A673 (cell line): ENCODE measurements around the gene RSPH10B. TPM values are rescaled to one million over a fixed set of nuclear protein-coding genes. Genes with fewer than 3 reads are reported as not detected.
"Not testable (repeated sequence)": the region's sequence is repeated elsewhere in the genome, so short reads cannot be mapped to it uniquely, and the experiment has no call there.

Source experiments
- BruUV-seq: library from RNA; stranded (reverse); fragments of 400-500 nt; replicated peaks from 2 replicates; lab custom pipeline; 2021; lab: Mats Ljungman, UMichigan
- CTCF ChIA-PET: fragments of 300-600 bp; sonication (Branson Sonifier 250); formaldehyde crosslinking; loops from one replicate; lab custom pipeline; 2022; ENCODE audit warnings: antibody characterized with exemption; lab: Charles Lee
- POLR2A ChIA-PET: fragments of 300-600 bp; sonication (Branson Sonifier 250); formaldehyde crosslinking; loops from one replicate; lab custom pipeline; 2022; ENCODE audit warnings: antibody characterized with exemption; ENCODE audit not compliant: low non-redundant PET; lab: Charles Lee
- DNase-seq: peaks from one replicate; pipeline ENCODE4 v3.0.0-alpha.2; 2015; ENCODE audit warnings: low spot score
- H3K27ac ChIP-seq: fragments of 200-600 bp; sonication (generic); 2 replicates; pipeline ENCODE4 v1.5.1; 2016; ENCODE audit warnings: mixed run types, low read depth, mild to moderate bottlenecking, mixed read lengths, antibody characterized with exemption, low read length; ENCODE audit not compliant: poor library complexity, severe bottlenecking
- H3K27me3 ChIP-seq: fragments of 200-600 bp; sonication (generic); replicated peaks from 2 replicates; pipeline ENCODE4 v1.6.1; 2017; ENCODE audit warnings: mixed run types, low read depth, mild to moderate bottlenecking, mixed read lengths, antibody characterized with exemption, low read length; ENCODE audit not compliant: insufficient read depth, poor library complexity
- H3K36me3 ChIP-seq: fragments of 200-600 bp; sonication (generic); 2 replicates; pipeline ENCODE4 v1.6.1; 2016; ENCODE audit warnings: mixed run types, mild to moderate bottlenecking, mixed read lengths, antibody characterized with exemption, low read length; ENCODE audit not compliant: insufficient read depth, poor library complexity, severe bottlenecking
- H3K4me1 ChIP-seq: fragments of 200-600 bp; sonication (generic); 2 replicates; pipeline ENCODE4 v1.6.1; 2017; ENCODE audit warnings: mixed run types, mild to moderate bottlenecking, mixed read lengths, antibody characterized with exemption, low read length; ENCODE audit not compliant: insufficient read depth, poor library complexity, severe bottlenecking
- H3K4me3 ChIP-seq: fragments of 200-600 bp; sonication (generic); 2 replicates; pipeline ENCODE4 v1.5.1; 2016; ENCODE audit warnings: low read depth, mixed run types, mild to moderate bottlenecking, mixed read lengths, low read length; ENCODE audit not compliant: poor library complexity, severe bottlenecking
- H3K9me3 ChIP-seq: fragments of 200-600 bp; sonication (generic); 2 replicates; pipeline ENCODE4 v1.6.1; 2016; ENCODE audit warnings: mixed run types, low read depth, mild to moderate bottlenecking, mixed read lengths, antibody characterized with exemption, low read length; ENCODE audit not compliant: poor library complexity, severe bottlenecking
- intact Hi-C: fragments of 100-400 bp; cut with micrococcal nuclease; formaldehyde crosslinking; loops from one replicate; pipeline ENCODE4 v1.10.0; 2022; ENCODE audit not compliant: unreplicated experiment
- total RNA-seq: library from RNA; stranded (reverse); gene quantifications from 2 replicates; pipeline ENCODE4 v1.2.3, GENCODE V29; 2021
- TF ChIP-seq, protein P1 (sequence below): fragments of 300-800, 200-600 bp; sonication (generic); conservative IDR thresholded peaks from 2 replicates; pipeline ENCODE4 v1.5.1; 2017; ENCODE audit warnings: low read depth, mild to moderate bottlenecking, antibody characterized with exemption, low read length, moderate library complexity, mixed read lengths

Gene RSPH10B
- total RNA-seq, 1 experiment from 2014 or later = 0.41 TPM

DNA sequence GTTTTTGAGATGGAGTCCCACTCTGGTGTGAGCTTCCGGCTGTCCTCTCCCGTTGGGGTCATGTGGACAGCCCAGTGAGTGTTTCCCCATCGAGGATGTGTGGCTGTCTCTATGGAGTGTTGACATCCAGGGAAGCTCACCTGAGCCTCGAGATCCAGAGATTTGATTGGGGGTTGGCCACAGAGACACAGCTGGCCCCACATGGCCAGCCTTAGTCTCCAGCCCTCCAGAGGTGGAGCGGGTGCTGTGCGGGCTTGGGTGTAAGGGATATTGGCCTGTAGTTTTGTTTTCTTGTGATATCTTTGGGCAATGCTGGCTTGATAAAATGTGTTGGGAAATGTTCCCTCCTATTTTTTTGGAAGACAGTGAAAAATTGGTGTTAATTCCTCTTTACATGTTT, 54.0 kb downstream of the RSPH10B start:
- BruUV-seq, CTCF ChIA-PET, POLR2A ChIA-PET, H3K36me3 ChIP-seq, H3K27ac ChIP-seq, H3K4me3 ChIP-seq, H3K4me1 ChIP-seq, intact Hi-C loops, H3K27me3 ChIP-seq, DNase-seq, H3K9me3 ChIP-seq: not testable (repeated sequence)

DNA sequence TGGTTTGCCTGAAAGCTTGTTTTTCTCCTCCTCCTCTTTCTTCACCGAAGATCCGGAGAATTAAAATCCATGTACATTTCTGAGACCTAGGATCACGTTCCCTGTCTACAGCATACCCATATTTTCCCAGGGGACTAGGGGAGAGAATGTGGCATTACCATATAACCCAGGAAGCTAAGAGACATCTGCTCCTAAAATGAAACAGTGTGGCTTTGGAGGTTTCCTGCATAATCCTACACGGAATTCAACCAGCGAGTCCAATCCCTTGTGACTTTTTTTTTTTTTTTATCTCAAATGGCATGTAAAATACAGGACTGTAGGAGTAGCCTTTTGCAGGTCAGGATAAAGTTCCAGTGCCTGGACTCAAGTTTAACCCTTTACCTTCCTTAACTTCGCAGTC, 61.7 kb downstream of the RSPH10B start:
- H3K27me3 ChIP-seq, H3K4me3 ChIP-seq, H3K4me1 ChIP-seq, H3K27ac ChIP-seq, BruUV-seq, H3K9me3 ChIP-seq, DNase-seq, H3K36me3 ChIP-seq, CTCF ChIA-PET, POLR2A ChIA-PET, intact Hi-C loops: not testable (repeated sequence)

DNA sequence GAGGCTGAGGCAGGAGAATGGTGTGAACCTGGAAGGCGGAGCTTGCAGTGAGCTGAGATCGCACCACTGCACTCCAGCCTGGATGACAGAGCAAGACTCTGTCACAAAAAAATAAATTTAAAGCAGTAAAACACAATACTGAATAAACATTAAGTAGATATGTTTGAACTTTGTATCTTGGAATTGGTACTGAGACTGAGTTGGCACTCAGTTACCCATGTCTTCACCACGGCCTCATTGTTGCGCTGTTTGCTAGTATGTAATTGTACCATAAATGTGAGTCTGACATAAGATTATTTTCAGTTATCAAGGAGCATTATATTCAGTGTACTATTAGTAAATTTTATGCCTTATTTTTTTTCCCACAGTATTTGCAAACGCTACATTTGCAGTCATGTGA, 65.8 kb downstream of the RSPH10B start:
- H3K36me3 ChIP-seq, H3K9me3 ChIP-seq, CTCF ChIA-PET, DNase-seq, BruUV-seq, H3K4me3 ChIP-seq, intact Hi-C loops, POLR2A ChIA-PET, H3K27ac ChIP-seq, H3K4me1 ChIP-seq, H3K27me3 ChIP-seq: not testable (repeated sequence)

DNA sequence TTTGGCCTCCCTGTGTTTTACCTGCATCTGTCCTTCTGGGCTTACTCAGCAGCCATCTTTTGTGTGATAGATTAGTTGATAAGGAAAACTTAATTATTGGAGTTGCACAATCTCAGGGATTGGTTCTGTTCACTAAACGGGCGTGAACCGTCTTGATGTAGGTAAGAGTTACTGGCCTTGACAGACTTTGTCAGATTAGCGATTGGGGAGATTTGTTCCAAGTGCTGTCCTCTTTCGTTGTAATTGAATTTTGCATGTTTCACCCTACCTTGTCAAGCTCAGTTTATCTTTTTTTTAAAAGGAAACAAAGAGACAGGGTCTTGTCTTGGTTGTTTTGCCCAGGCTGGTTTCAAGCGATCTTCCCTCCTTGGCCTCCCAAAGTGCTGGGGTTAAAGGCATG, 67.5 kb downstream of the RSPH10B start:
- H3K4me3 ChIP-seq, BruUV-seq, H3K4me1 ChIP-seq, DNase-seq, POLR2A ChIA-PET, H3K27me3 ChIP-seq, intact Hi-C loops, H3K36me3 ChIP-seq, CTCF ChIA-PET, H3K27ac ChIP-seq, H3K9me3 ChIP-seq: not testable (repeated sequence)

DNA sequence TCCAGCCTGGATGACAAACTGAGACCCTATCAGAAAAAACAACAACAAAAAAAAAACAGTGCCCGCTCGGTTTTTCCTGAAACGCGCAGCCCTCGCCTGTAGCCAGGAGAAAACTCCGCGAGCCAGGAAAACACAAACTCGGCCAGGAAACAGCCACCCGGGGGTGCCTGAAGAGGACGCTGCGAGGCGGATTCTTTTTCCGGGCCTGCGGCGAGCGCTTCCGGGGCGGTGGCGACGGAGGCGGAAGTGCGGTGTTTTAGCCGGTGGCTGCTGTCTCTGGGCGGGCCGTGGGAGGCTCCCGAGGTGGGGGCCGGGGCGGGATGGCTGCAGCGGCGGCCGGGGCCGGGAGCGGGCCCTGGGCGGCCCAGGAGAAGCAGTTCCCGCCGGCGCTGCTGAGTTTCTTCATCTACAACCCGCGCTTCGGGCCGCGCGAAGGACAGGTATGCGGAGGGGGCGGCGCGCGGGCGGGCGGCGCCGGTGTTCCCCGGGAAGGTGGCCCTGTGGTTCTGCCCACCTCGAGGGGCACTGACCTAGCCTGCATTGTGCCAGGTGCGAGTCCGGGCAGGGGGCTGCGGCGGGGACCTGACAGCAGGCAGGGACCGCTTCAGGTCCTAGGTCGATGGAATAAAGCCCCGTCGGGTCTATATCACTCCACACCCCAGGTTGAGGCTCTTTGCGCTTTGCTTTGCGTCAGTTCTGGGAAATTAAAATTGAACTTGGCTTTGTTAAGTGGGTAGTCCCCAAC, 71.8 kb downstream of the RSPH10B start, which contains the start of gene CCZ1:
Gene CCZ1 (plus strand): TSS at position 254 of the 745 bp plus-strand sequence. CDS start 67 bp downstream, at position 321.
- DNase-seq = peak; percentile 85
- Histone ChIP-seq H3K27ac (peak within 1 kb of the TSS; percentile 61), H3K4me3 (peak within 1 kb of the TSS; percentile 40)
- intact Hi-C loops, CTCF ChIA-PET, H3K36me3 ChIP-seq, H3K27me3 ChIP-seq, BruUV-seq, H3K4me1 ChIP-seq, POLR2A ChIA-PET, H3K9me3 ChIP-seq: not testable (repeated sequence)
- TF ChIP-seq, protein P1, sequence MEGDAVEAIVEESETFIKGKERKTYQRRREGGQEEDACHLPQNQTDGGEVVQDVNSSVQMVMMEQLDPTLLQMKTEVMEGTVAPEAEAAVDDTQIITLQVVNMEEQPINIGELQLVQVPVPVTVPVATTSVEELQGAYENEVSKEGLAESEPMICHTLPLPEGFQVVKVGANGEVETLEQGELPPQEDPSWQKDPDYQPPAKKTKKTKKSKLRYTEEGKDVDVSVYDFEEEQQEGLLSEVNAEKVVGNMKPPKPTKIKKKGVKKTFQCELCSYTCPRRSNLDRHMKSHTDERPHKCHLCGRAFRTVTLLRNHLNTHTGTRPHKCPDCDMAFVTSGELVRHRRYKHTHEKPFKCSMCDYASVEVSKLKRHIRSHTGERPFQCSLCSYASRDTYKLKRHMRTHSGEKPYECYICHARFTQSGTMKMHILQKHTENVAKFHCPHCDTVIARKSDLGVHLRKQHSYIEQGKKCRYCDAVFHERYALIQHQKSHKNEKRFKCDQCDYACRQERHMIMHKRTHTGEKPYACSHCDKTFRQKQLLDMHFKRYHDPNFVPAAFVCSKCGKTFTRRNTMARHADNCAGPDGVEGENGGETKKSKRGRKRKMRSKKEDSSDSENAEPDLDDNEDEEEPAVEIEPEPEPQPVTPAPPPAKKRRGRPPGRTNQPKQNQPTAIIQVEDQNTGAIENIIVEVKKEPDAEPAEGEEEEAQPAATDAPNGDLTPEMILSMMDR = 0 out of 2 replicates have a peak, but pooled peaks have one; percentile 19

DNA sequence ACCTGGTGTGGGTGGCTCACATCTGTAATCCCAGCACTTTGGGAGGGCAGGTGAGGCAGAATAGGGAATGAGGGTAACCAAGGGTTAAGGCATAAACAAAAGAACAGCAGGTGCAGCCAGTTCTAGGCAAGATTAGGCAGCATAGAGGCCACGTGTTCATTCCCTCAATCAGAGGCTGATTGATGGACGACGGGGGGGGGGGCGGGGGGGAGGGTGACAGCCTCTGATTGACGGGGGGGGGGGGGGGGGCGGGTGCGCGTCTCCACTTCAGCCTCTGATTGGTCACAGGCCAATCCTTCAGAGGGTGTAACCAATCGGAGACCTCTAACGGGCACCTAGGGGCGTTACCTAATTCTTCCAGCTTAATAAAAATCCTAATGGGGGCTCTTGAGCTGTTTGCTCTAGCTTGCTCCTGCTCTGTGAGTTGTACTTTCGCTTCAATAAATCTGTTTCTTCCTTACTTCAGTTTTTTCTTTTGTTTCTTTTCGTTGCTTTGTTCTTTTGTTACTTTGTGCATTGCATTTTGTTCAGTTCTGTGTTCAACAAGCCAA, 73.0 kb downstream of the RSPH10B start:
- H3K4me3 ChIP-seq, BruUV-seq, POLR2A ChIA-PET, H3K27ac ChIP-seq, H3K4me1 ChIP-seq, H3K36me3 ChIP-seq, H3K27me3 ChIP-seq, H3K9me3 ChIP-seq, intact Hi-C loops, CTCF ChIA-PET, DNase-seq: not testable (repeated sequence)
